ENCODE measurements around the gene COX8C. TPM values are rescaled to one million over a fixed set of nuclear protein-coding genes. Genes with fewer than 3 reads are reported as not detected.

Gene COX8C
- polyA plus RNA-seq, 1 donor from 2014 or later: not detected

- H3K4me1 Mint-ChIP-seq: peaks cover 25 to 34% (median 30%) of the 10 kb centered on the region in 3 donors
- H3K9me3 Mint-ChIP-seq: no peaks in the 10 kb centered on the region
- H3K27ac Mint-ChIP-seq: peak overlapping the region in 1 of 3 donors; percentile 67
- peaks cover 3% of the 10 kb centered on the region for H3K36me3 Mint-ChIP-seq
- no peak overlapping the region for H3K4me3 Mint-ChIP-seq
- no peaks in the 10 kb centered on the region for H3K27me3 Mint-ChIP-seq
Measured at GRCh38 chr14:93317210-93317874, 29.6 kb upstream of the COX8C start.

GRCh38 chr14:93317875-93318807 is 28.8 kb upstream of the COX8C start:
- Mint-ChIP-seq H3K27ac (no peak overlapping the region), H3K27me3 (no peaks in the 10 kb centered on the region), H3K36me3 (peaks cover 4% of the 10 kb centered on the region), H3K4me1 (peaks cover 26 to 34% (median 33%) of the 10 kb centered on the region in 3 donors), H3K9me3 (no peaks in the 10 kb centered on the region), H3K4me3 (no peak overlapping the region)

GRCh38 chr14:93318927-93319326 is 28.1 kb upstream of the COX8C start:
- peak overlapping the region in 1 of 4 donors; percentile 43 for H3K4me3 Mint-ChIP-seq
- H3K9me3 Mint-ChIP-seq: no peaks in the 10 kb centered on the region
- H3K4me1 Mint-ChIP-seq: peaks cover 29 to 40% (median 40%) of the 10 kb centered on the region in 3 donors
- H3K27ac Mint-ChIP-seq: peak overlapping the region in 1 of 3 donors; percentile 32
- peaks cover 6% of the 10 kb centered on the region for H3K36me3 Mint-ChIP-seq
- H3K27me3 Mint-ChIP-seq: no peaks in the 10 kb centered on the region

GRCh38 chr14:93319494-93319893 is 27.5 kb upstream of the COX8C start:
- Mint-ChIP-seq H3K9me3 (no peaks in the 10 kb centered on the region), H3K36me3 (peaks cover 8% of the 10 kb centered on the region), H3K27me3 (no peaks in the 10 kb centered on the region), H3K4me1 (peaks cover 31 to 44% (median 42%) of the 10 kb centered on the region in 3 donors), H3K27ac (no peak overlapping the region), H3K4me3 (peak overlapping the region in 1 of 4 donors; percentile 43)

GRCh38 chr14:93319958-93320357 is 27.0 kb upstream of the COX8C start:
- Mint-ChIP-seq H3K9me3 (no peaks in the 10 kb centered on the region), H3K36me3 (peaks cover 12% of the 10 kb centered on the region), H3K4me1 (peaks cover 35 to 49% (median 46%) of the 10 kb centered on the region in 3 donors), H3K27ac (peak overlapping the region in 1 of 3 donors; percentile 2), H3K27me3 (no peaks in the 10 kb centered on the region), H3K4me3 (peak overlapping the region in 1 of 4 donors; percentile 61)

GRCh38 chr14:93320489-93320888 is 26.5 kb upstream of the COX8C start:
- Mint-ChIP-seq H3K4me3 (no peak overlapping the region), H3K27me3 (no peaks in the 10 kb centered on the region), H3K36me3 (peaks cover 12% of the 10 kb centered on the region), H3K4me1 (peaks cover 35 to 49% (median 44%) of the 10 kb centered on the region in 3 donors), H3K27ac (no peak overlapping the region), H3K9me3 (no peaks in the 10 kb centered on the region)

GRCh38 chr14:93322929-93323599 is 23.9 kb upstream of the COX8C start:
- Mint-ChIP-seq H3K4me3 (no peak overlapping the region), H3K36me3 (peaks cover 12% of the 10 kb centered on the region), H3K4me1 (peaks cover 46 to 52% (median 47%) of the 10 kb centered on the region in 3 donors), H3K27me3 (no peaks in the 10 kb centered on the region), H3K27ac (no peak overlapping the region), H3K9me3 (no peaks in the 10 kb centered on the region)

GRCh38 chr14:93323600-93324174 is 23.3 kb upstream of the COX8C start:
- peaks cover 12% of the 10 kb centered on the region for H3K36me3 Mint-ChIP-seq
- no peak overlapping the region for H3K4me3 Mint-ChIP-seq
- H3K4me1 Mint-ChIP-seq: peaks cover 45 to 54% (median 46%) of the 10 kb centered on the region in 3 donors
- no peak overlapping the region for H3K27ac Mint-ChIP-seq
- H3K9me3 Mint-ChIP-seq: no peaks in the 10 kb centered on the region
- no peaks in the 10 kb centered on the region for H3K27me3 Mint-ChIP-seq

- H3K4me3 Mint-ChIP-seq: no peak overlapping the region
- peaks cover 12% of the 10 kb centered on the region for H3K36me3 Mint-ChIP-seq
- H3K27ac Mint-ChIP-seq: peak overlapping the region in 1 of 3 donors; percentile 31
- no peaks in the 10 kb centered on the region for H3K9me3 Mint-ChIP-seq
- H3K27me3 Mint-ChIP-seq: no peaks in the 10 kb centered on the region
- H3K4me1 Mint-ChIP-seq: peaks cover 43 to 55% (median 48%) of the 10 kb centered on the region in 3 donors
Measured at GRCh38 chr14:93326196-93326595, 20.8 kb upstream of the COX8C start.

GRCh38 chr14:93328546-93328945 is 18.4 kb upstream of the COX8C start:
- peaks cover 44 to 54% (median 47%) of the 10 kb centered on the region in 3 donors for H3K4me1 Mint-ChIP-seq
- H3K9me3 Mint-ChIP-seq: no peaks in the 10 kb centered on the region
- H3K36me3 Mint-ChIP-seq: peaks cover 8% of the 10 kb centered on the region
- H3K27ac Mint-ChIP-seq: no peak overlapping the region
- H3K27me3 Mint-ChIP-seq: no peaks in the 10 kb centered on the region
- H3K4me3 Mint-ChIP-seq: peak overlapping the region in 1 of 4 donors; percentile 46

GRCh38 chr14:93329965-93330608 is 16.9 kb upstream of the COX8C start:
- Mint-ChIP-seq H3K4me1 (peaks cover 44 to 53% (median 49%) of the 10 kb centered on the region in 3 donors), H3K27ac (peak overlapping the region in 1 of 3 donors; percentile 80), H3K9me3 (no peaks in the 10 kb centered on the region), H3K4me3 (peak overlapping the region in 2 of 4 donors; percentile 39 to 90), H3K27me3 (no peaks in the 10 kb centered on the region), H3K36me3 (no peaks in the 10 kb centered on the region)

- no peaks in the 10 kb centered on the region for H3K36me3 Mint-ChIP-seq
- no peaks in the 10 kb centered on the region for H3K9me3 Mint-ChIP-seq
- H3K4me1 Mint-ChIP-seq: peaks cover 44 to 53% (median 49%) of the 10 kb centered on the region in 3 donors
- peak overlapping the region in 3 of 4 donors; percentile 90 to 94 (median 93) for H3K4me3 Mint-ChIP-seq
- H3K27ac Mint-ChIP-seq: peak overlapping the region in 2 of 3 donors; percentile 27 to 80
- H3K27me3 Mint-ChIP-seq: no peaks in the 10 kb centered on the region
Measured at GRCh38 chr14:93330609-93331000, 16.4 kb upstream of the COX8C start.

- Mint-ChIP-seq H3K4me1 (peaks cover 44 to 53% (median 49%) of the 10 kb centered on the region in 3 donors), H3K36me3 (no peaks in the 10 kb centered on the region), H3K27ac (peak overlapping the region; percentile 27 to 93 (median 80)), H3K27me3 (no peaks in the 10 kb centered on the region), H3K9me3 (no peaks in the 10 kb centered on the region), H3K4me3 (peak overlapping the region; percentile 90 to 96 (median 94))
Measured at GRCh38 chr14:93331002-93331727, 15.8 kb upstream of the COX8C start.
